ENCODE results near the gene TP53BP2. TPM values are rescaled to one million over a fixed set of nuclear protein-coding genes. Genes with fewer than 3 reads are reported as not detected.

Gene TP53BP2
- total RNA-seq, 1 donor from 2014 or later, result 31.9 TPM

GRCh38 chr1:223771469-223771813 lies 74.3 kb downstream of the TP53BP2 start:
- Histone ChIP-seq H3K9me3 (no peaks in the 10 kb centered on the region), H3K27me3 (no peaks in the 10 kb centered on the region), H3K4me3 (no peak overlapping the region), H3K36me3 (peaks cover 3 to 58% of the 10 kb centered on the region in 2 donors), H3K4me1 (peaks cover 29% of the 10 kb centered on the region), H3K27ac (peak overlapping the region; percentile 84)
- peak in 1 of 2 donors; percentile 67 for DNase-seq (ENCODE audit: extremely low spot score in 2 of 2)
- intact Hi-C loops (cut with DNase I), result no loop called here
- TF ChIP-seq POLR2A (IDR thresholded peaks at IDR 0.05), result no peak
- TF ChIP-seq POLR2AphosphoS5 (IDR thresholded peaks at IDR 0.05; ENCODE audit: insufficient read depth in 1 of 2, low read depth in 1 of 2), result no peak
- TF ChIP-seq CTCF (IDR thresholded peaks at IDR 0.05), result no peak

GRCh38 chr1:223770621-223771315 lies 75.0 kb downstream of the TP53BP2 start:
- TF ChIP-seq POLR2A (IDR thresholded peaks at IDR 0.05), result no peak
- no peak for TF ChIP-seq POLR2AphosphoS5 (IDR thresholded peaks at IDR 0.05; ENCODE audit: insufficient read depth in 1 of 2, low read depth in 1 of 2)
- no peak for TF ChIP-seq CTCF (IDR thresholded peaks at IDR 0.05)
- DNase-seq (ENCODE audit: extremely low spot score in 2 of 2), result peak in 1 of 2 donors; percentile 81
- no peak overlapping the region for H3K4me3 ChIP-seq
- no peaks in the 10 kb centered on the region for H3K27me3 ChIP-seq
- H3K36me3 ChIP-seq, result peaks cover 3 to 53% of the 10 kb centered on the region in 2 donors
- H3K27ac ChIP-seq, result peak overlapping the region; percentile 84
- H3K9me3 ChIP-seq, result no peaks in the 10 kb centered on the region
- H3K4me1 ChIP-seq, result peaks cover 29% of the 10 kb centered on the region
- intact Hi-C loops (cut with DNase I), result no loop called here

- H3K36me3 ChIP-seq, result peaks cover 3 to 63% of the 10 kb centered on the region in 2 donors
These were observed 79.9 kb downstream of the TP53BP2 start for GRCh38 chr1:223765719-223766340.

GRCh38 chr1:223765036-223765718 lies 80.6 kb downstream of the TP53BP2 start:
- no peak overlapping the region for H3K4me3 ChIP-seq
- H3K4me1 ChIP-seq, result no peaks in the 10 kb centered on the region
- intact Hi-C loops (cut with DNase I), result no loop called here
- TF ChIP-seq POLR2A (IDR thresholded peaks at IDR 0.05) (no peak), POLR2AphosphoS5 (IDR thresholded peaks at IDR 0.05; ENCODE audit: insufficient read depth in 1 of 2, low read depth in 1 of 2) (no peak), CTCF (IDR thresholded peaks at IDR 0.05) (no peak)
- H3K27me3 ChIP-seq, result no peaks in the 10 kb centered on the region
- H3K9me3 ChIP-seq, result no peaks in the 10 kb centered on the region
- H3K27ac ChIP-seq, result no peak overlapping the region
- peaks cover 3 to 63% of the 10 kb centered on the region in 2 donors for H3K36me3 ChIP-seq
- DNase-seq (ENCODE audit: extremely low spot score in 2 of 2), result no peak

More at GRCh38 chr1:223765719-223766340, 79.9 kb downstream of the TP53BP2 start:
- Histone ChIP-seq H3K9me3 (no peaks in the 10 kb centered on the region), H3K27me3 (no peaks in the 10 kb centered on the region), H3K27ac (no peak overlapping the region), H3K4me1 (peaks cover 6% of the 10 kb centered on the region), H3K4me3 (no peak overlapping the region)
- no peak for TF ChIP-seq POLR2A (IDR thresholded peaks at IDR 0.05)
- no peak for TF ChIP-seq POLR2AphosphoS5 (IDR thresholded peaks at IDR 0.05; ENCODE audit: insufficient read depth in 1 of 2, low read depth in 1 of 2)
- no peak for TF ChIP-seq CTCF (IDR thresholded peaks at IDR 0.05)
- intact Hi-C loops (cut with DNase I), result no loop called here
- no peak for DNase-seq (ENCODE audit: extremely low spot score in 2 of 2)
